GM21515 (cell line): ENCODE results near the gene FLT4.

Source experiments
- ATAC-seq: cut with Tn5 transposase; IDR thresholded peaks from one replicate; pipeline ENCODE4 v1.9.1; 2021; ENCODE audit not compliant: unreplicated experiment

FLT4 gene

DNA sequence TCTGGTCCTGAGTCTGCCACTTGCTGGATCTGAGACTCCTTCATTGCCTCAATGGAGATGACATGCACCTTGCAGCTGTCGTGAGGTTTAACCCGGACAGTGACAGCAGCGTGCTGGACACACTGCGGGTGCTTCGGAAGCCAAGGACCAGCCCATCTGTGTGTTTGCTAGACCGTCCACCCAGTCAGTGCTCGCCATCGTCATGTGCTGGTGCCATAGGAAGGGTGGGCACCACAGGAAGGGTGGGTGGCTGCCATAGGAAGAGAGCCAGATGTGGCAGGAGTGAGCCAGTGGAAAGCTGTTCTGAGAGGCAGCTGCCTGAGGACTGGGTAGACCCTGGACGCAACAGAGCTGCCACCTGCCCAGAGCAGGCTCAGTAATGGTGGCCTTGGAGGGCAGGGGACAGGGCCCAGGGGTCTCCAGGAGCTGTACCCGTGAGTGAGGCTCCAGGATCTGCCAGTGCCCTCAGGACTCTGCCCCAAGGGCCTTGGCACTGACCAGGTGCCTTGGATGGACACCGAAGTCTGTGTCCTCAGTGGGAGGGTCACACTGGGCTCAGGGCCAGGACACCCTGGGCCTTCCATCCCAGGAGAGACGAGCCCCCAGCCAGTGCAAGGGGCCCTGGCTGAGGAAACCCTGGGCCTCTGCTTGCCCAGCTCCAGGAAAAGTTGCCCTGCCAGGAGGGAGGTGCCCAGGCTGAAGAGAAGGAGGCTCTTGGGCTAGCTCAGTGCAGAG is 21.8 kb downstream of the FLT4 start:
- no peak for ATAC-seq

DNA sequence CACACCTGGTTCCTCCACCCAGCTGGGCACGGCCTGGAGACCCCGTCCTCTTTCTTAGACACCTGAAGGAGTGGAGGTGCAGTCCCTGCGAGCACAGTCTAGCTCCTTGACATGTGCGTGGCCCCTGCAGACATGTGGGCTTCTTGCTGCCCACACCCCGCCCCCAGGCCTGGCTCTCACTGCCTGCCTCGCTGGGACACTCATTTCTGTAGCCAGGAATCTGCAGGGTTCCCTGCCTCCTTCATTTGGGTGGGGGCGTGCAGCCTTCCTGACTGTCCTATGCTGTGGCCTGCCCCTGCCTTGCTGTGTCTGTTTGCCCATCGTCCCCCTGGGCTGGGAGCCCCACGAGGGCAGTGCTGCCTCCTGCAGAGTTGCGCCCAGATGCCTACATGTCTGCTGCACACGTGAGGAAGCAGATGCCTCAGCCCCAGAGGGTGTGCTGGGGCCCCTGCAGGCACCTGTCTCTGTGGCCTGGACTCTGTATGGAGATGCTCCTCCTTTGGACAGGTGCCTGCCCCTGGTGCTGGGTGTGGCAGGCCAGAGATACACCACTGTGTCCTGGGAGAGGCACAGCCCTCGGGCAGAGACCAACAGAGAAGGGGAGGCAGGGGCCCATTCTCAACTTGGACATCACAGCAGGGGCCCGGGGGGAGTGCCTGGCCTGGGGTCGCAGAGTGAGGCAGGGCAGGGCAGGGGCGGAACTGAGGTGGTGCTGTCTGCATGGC is 22.6 kb downstream of the FLT4 start:
- no peak for ATAC-seq

DNA sequence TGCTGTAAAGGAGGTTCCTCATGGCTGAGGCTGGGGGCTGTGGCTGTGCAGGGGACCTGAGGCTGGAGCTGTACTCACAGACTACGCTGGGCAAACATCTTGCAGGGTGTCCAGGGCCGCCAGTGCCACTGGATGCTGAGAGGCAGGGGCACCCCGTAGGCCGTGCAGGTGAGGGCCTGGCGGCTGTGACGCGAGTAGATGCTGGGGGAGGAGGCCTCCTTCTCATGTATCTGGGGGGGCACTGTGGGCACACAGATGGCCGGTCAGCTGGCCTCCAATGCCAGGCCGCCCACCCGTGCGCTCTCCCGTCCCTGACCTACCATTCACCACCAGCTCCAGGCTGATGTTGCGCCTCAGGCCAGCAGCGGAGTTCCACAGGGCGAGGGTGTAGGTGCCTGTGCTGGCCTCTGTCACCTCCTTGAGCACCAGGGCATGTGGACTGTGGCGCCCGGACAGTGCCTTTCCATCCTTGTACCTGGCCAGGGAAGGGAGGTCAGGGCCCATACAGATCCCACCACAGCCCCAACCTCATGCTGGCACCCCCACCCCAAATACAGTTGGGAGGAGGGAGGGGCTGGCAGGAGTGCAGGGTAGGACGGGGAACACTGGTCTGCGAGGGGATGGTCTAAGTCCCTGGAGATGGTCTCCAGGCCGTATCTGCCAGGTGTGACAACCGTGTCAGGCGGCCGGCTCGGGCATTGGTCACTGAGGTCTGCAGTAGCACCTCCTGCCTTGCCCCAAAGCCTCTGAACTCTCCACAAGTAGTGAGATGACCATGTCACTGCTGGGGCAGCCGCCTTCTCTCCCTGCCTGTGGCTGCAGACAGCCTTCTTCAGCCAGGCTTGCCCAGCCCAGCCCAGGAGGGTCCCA is 23.4 kb downstream of the FLT4 start:
- ATAC-seq = no peak

DNA sequence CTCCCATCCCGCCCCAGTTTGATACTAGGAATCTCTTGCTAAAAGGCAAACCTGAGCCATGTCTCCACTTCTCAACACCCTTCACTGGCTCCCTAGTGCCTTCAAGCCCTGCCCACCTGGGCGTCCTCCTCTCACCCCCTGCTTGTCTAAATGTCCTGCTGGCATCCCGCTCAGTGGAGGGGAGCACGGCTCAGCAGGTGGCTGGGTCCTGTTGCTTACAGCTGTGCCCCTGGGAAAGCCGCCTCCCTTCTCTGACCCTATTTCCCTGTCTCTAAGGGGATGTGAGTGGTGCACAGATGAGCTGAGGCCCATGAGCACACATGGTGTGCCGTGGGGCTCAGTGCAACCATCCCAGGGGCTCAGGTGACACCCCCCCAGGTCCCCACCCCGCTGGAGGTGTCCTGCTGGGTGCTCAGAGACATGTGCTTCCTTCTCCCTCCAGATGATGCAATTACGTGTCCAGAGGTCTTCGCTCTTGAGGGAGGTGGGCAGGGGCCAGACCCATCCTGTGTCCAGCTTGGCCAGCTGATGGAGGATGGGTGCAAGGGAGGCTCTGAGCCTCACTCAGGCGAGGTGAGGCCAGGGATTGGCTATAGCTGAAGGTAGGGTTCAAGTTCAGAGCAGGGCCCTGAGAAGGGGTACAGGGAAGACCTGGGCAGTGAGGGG is 24.1 kb downstream of the FLT4 start:
- ATAC-seq = no peak

DNA sequence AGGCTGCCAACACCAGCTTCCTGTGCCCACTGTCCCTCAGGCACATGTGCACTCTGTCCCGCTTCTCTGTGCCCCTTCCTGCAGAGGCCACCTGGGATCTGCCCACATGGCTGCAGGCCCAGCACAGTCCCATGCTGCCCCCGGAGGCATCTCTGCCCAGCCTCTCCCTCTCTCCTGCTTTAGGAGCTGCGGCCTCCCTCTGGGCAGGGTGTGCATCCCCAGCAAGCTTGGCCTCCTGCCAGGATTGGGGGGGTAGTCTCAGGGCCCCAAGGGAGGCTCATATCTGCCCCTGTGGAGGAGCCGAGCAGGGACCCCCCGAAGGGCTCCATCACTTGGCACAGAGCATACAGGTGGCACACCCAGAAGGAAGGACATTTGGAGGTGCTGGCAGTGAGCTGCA is 24.8 kb downstream of the FLT4 start:
- ATAC-seq = no peak

DNA sequence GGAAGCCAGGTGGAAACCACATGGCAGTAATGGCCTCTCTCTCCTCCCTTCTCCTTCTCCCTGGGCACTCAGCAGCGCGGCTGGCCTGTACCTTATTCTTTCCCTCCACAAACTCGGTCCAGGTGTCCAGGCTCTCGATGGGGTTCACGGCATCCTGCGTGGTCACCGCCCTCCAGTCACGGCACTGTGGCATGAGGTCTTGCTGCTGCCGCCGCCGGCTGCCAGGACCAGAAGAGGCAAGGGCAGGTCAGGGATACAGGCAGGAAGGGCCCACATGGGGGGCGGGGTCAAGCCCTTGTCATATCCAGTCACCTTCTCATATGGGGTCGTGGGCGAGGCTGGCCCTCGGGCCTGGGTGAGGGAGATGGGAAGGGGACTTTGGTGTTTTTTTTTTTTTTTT is 25.6 kb downstream of the FLT4 start:
- no peak for ATAC-seq

DNA sequence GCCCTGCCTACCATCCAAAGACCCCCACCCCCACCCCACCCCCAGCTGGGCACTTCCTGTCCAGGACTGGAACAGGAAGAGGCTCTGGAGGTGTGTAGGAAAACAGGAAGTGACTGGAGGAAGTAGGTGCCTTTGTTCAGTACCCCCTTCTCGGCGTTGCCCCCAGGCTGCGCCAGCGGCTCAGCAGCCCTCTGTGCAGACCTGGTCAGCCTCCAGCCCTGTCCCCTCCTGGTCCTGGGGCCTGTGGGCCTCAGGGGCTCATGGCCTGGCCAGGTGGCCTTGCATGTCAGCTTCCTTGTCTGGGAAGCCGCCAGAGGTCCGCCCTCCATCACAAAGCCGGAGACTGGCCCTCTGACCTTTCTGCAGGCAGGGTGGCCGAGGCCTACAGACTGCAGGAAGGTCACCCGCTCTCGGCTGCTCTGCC is 26.0 kb downstream of the FLT4 start:
- ATAC-seq = no peak

DNA sequence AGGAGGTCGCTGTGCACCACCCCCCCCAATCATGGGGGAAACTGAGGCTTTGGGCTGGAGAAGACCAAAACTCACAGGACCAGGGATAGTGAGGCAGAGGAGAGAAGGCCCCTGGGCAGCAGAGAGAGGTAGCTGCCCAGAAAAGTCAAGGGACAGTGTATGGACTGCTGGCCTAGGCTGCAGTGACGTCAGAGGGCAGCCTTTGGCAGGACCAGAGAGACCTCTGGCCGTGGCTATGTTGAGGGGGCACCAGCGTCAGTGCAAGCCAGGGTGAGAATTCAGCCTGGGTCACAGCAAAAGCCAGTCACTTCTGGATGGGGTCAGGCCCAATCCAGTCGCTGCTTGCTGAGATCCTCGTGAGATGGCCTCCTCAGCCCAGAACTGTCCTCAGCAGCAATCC is 26.5 kb downstream of the FLT4 start:
- no peak for ATAC-seq

DNA sequence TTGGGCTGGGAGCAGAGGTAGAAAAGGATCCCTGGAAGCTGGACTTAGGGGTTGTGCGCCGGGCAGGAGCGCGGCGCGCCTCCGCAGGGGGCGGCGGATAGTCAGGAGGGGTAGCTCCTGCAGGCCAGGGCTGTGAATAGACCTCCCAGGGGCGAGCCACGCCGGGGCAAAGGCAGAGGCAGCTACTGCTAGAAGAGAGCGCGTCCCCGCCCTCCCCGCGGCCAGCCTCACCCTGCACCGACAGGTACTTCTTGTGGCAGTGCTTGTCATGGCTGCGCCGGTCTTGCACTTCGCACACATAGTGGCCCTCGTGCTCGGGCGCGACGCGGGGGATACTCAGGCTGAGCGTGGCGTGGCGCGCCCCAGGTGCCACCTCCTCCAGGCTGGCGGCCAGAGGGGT is 28.1 kb downstream of the FLT4 start:
- ATAC-seq = no peak

DNA sequence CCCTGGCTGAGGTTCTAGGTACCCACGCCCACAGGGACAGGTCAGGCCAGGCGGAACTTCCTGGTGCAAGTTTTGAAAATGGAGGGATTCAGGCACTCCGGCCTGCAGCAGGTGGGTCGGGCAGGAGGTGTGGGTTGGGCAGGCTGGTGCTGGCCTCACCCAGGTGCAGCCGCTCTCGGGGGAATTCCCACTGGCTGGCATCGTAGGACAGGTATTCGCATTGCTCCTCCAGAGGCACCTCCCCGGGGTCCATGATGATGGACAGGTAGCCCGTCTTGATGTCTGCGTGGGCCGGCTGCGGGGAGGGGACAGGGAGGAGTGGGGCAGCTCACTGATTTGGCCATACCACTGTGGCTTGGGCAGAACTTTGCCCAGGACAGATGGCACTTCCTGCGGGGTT is 29.4 kb downstream of the FLT4 start:
- ATAC-seq = no peak

DNA sequence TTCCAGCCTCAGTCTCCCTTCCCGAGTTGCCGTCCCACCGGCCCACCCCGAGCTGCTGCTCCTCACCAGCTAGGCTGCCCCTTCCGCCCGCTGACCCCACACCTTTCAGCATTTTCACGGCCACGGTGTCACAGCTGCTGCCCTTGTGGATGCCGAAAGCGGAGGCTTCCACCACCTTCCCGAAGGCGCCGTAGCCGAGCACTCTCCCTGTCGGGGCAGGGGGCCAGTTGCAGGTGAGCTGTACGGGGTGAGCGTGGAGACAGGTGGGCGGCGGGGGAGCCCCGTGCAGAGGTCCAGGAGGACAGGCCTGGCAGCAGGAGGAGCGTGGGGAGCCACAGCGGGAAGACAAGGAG is 29.9 kb downstream of the FLT4 start:
- ATAC-seq = no peak

DNA sequence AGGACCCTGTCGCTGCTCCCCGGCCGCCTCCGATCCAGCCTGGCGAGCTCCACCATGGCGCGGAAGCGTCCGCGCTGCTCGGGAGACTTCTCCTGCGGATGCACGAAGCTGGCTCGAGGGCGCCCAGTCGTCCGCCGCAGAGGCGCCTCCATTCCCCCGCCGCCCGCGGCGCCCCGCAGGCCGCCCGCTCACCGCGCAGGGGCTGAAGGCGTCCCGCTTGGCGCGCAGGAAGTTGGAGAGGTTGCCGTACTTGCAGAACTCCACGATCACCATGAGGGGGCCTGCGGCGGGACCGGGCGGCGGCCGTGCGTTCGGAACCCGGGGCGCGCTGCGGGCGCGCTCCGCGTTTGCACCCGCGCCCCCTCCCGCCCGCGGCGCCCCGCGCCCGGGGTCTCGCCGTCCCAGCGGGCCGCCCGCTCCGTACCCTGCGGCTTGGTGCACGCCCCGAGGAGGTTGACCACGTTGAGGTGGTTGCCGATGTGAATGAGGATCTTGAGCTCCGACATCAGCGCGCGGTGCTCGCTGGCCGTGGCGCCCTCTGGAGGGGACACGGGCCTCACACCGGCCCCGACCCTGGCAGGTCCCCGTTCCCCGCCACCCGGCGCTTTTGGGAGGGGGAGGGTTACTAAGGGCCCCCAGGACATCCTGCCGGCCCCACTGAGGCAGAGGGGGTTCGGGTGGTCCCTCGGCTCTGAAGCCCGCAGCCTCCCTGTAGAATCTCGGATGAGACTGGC is 30.4 kb downstream of the FLT4 start:
- ATAC-seq = no peak

DNA sequence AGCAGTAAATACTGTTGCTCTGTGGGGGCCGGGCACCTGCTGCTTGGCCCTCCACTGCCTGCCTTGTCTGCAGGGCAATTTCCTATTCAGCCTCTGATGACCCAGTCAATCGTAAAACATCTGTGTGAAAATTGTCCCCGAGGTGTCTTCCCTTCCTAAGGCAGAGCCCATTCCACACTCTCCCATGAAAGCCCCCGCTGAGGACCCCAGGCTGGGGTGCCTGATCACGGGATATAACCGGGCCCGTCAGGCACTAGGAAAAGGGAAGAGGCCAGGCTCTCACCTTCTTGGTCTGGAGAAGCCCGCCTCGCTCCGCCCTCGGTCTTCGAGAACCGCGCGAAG is 30.9 kb downstream of the FLT4 start:
- no peak for ATAC-seq

DNA sequence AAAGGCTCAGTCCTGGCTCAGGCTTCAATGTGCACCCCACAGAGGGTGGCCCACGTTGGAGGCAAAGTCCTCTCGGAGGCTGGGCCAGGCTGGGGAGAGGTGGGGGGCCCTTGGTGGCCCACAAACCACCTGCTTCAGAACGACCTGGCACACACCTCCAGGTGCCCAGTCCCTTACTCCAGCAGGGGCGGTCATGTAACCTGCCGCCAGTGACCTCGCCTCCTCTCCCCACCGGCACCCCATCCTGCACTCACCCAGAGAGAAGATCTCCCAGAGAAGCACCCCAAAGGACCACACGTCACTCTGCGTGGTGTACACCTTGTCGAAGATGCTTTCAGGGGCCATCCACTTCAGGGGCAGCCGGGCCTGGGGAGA is 35.6 kb downstream of the FLT4 start:
- ATAC-seq = no peak

DNA sequence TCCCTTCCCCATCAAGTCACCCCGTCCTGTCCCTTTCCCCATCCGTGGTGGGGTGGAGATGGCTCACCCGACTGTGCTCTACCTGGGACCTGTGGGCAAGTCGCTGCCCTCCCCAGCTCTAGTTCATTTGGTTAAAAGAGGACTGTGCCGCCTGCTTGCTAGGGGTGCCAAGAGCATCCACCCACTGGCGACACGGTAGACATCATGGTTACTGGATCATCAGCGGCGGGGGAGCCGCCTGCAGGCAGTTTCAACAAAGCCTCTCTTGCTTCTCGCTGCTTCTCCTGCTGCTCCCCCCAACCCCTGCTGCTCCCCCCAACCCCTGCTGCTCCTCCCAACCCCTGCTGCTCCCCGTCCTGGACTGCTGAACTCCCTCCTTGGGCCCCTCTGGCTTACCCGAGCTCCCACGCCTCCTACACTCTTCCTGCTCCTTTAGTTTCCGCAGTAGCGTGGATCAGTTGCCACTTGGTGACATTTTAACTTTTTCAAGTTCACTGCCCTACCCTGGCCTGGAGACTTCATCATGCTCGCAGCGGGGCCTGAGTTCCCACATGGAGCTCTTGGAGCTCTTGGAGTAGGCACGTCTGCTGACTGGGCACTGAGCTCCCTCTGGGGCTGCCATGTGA is 36.1 kb downstream of the FLT4 start:
- ATAC-seq = no peak

DNA sequence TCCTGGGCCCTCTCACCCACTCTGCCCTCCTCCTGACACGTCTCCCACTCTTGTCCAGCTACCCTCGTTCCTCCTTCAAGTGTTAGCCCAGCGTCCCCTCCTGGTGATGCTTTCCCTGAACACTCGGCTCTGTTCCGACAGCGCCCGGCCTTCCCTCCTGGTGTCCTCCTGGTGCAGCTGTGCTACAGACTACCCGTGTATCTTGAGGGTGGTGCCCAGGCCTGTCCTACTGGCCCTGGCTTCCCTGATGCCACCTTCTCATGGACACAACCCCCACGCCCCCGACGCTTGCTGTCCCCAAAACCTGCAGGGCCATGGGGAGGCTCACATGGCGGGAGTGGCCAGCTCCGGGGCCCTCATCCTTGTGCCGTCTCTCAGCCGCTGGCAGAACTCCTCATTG is 36.7 kb downstream of the FLT4 start:
- ATAC-seq = no peak

DNA sequence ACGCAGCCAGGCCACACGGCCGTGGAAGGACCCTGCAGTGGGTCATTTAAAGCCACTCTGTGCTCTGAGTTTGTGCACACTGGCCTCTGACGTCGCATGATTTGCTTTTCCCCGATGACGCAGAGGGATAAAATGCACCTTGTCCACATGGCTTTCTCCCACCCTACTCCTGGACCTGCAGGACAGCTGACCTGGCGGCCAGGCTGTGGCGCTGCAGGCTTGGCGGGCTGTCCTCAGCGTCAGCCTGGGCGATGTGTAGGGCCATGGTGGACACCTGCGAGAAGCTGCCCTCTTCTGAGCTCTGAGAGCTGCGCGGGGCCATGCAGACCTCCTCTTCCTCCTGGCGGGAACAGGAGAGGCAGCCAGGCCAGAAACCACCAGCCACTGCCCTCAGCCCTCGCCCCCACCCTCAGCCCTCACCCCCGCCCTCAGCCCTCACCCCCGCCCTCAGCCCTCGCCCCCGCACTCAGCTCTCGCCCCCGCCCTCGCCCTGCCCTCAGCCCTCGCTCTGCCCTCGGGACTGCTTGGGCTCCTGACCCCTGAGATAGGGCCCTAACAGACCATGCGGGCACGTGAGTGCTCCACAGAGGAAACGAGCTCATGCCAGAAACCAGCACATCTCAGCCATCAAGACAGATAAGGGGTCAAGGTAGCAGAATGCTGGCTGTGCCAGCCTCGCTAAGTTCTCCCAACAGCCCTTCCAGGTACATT is 38.1 kb downstream of the FLT4 start:
- ATAC-seq = no peak

DNA sequence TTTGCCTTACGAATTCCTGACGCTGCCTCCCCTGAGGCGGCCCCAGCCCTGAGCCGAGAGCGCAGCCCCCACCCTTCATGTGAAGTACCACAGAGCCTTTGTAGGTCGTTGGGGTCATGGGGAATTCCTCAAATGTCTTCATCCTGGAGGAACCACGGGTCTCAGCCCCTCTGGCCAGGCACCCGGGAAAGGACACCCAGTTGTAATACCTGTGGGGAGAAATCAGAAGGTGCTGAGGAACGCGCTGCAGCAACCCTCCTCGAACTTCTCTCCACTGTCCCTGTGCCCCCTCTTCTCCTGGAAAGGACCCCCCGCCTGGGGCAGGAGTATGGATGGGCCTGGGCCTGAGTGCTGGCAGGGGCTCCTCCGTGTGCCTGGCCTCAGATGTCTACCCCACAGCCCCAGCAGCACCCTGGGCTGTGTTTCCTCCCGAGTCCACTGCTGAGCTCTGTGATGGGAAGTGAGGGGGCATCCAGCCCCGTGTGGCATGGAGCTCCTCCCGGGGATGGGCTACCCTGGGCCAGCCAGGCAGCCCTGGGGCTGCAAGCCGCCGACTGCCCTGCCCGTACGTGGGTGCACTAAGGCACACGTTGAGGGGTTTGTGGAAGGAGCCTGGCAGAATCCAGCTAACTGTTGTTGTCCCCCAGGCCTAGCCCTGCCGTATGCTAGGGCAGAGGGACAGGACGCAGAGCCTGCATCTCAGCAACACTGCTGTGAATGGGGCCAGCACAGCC is 39.4 kb downstream of the FLT4 start:
- ATAC-seq = no peak

DNA sequence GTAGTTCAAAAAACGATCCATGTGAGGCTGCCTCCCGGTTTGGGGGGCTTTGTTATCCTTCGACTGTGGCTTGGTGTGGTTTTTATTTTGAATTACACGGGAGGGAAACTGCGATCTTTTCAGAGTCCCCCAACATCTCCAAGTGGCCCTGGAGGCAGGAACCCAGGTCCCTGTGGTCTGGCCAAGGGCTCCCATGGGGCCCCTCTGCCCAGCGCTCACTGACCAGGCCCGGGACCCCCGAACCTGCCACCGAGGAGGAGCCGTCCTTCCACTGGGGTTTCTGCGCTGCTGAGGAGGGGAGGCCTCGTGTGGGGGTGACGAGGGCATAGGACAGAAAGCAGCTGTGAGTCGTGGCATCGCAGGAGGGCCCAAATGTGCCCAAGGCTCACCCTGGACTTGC is 40.0 kb downstream of the FLT4 start:
- ATAC-seq = no peak
